ENCODE measurements around the gene TADA1.

- TF ChIP-seq, protein P1, sequence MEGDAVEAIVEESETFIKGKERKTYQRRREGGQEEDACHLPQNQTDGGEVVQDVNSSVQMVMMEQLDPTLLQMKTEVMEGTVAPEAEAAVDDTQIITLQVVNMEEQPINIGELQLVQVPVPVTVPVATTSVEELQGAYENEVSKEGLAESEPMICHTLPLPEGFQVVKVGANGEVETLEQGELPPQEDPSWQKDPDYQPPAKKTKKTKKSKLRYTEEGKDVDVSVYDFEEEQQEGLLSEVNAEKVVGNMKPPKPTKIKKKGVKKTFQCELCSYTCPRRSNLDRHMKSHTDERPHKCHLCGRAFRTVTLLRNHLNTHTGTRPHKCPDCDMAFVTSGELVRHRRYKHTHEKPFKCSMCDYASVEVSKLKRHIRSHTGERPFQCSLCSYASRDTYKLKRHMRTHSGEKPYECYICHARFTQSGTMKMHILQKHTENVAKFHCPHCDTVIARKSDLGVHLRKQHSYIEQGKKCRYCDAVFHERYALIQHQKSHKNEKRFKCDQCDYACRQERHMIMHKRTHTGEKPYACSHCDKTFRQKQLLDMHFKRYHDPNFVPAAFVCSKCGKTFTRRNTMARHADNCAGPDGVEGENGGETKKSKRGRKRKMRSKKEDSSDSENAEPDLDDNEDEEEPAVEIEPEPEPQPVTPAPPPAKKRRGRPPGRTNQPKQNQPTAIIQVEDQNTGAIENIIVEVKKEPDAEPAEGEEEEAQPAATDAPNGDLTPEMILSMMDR (conservative IDR thresholded peaks at IDR 0.05 in 1 of 2, IDR thresholded peaks at IDR 0.05 in 1 of 2; ENCODE audit: extremely low read depth in 1 of 2, insufficient read depth in 1 of 2, low read depth in 1 of 2, low read length in 2 of 2) = no peak
- no peak for TF ChIP-seq EZH2 (IDR thresholded peaks at IDR 0.05; ENCODE audit: borderline replicate concordance, low read length)
Measured at GRCh38 chr1:166844791-166845190, 31.3 kb downstream of the TADA1 start.
